H4 (cell line): ENCODE measurements around the gene AGA. TPM values are rescaled to one million over a fixed set of nuclear protein-coding genes. Genes with fewer than 3 reads are reported as not detected.

Source experiments
- DNase-seq: peaks from one replicate; pipeline ENCODE4 v3.0.0-alpha.2; 2015; ENCODE audit warnings: low spot score
- total RNA-seq: library from RNA; depleted of rRNA; stranded (reverse); fragments of >200 nt; shearing (Covaris generic); gene quantifications from 2 replicates; pipeline ENCODE4 v1.2.3, GENCODE V29; 2014; rRNA removed

AGA gene
- total RNA-seq, 1 experiment from 2014 or later = 71.4 TPM

DNA sequence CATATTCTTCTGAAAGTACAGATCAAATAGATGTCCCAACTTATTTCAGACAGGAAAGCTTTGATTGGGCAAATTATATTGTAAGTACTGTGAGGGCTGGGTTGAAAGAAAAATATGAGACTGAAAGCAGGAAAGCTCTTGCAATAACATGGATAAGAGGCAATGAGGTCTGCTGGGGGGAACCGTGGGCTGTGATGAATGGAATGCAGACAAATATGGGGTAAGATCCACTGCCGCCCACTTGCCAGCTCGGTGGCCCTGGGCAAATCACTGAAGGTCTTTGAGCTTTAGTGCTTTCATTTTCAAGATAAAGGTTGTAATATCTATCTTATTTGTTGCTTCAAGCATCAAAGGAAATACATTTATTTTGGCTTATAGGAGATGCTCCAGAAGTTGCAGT, 51.0 kb downstream of the AGA start:
- no peak for DNase-seq

DNA sequence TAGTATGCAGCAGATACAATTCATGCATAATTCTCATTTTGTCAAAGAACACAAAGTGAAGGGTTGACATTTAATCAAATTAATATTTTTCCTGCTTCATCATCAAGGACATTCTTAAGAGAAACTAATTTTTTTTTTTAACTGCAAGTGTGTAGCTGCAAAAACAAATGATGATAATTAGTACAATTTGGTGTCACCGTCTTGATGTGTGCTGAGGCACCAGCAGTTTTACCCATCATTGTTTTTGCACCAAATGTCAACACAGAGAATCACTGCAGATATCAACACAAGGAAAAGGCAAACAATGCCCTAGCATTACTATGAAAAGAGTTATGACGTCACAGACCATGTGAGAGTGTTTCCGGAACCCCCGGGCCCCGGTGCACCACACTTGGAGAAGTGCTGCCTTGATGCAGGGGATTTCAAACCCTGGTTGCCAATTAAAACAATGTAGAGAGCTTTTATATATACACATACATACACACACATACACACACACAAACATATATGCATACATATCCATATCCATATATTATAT, 55.9 kb downstream of the AGA start:
- DNase-seq = no peak

DNA sequence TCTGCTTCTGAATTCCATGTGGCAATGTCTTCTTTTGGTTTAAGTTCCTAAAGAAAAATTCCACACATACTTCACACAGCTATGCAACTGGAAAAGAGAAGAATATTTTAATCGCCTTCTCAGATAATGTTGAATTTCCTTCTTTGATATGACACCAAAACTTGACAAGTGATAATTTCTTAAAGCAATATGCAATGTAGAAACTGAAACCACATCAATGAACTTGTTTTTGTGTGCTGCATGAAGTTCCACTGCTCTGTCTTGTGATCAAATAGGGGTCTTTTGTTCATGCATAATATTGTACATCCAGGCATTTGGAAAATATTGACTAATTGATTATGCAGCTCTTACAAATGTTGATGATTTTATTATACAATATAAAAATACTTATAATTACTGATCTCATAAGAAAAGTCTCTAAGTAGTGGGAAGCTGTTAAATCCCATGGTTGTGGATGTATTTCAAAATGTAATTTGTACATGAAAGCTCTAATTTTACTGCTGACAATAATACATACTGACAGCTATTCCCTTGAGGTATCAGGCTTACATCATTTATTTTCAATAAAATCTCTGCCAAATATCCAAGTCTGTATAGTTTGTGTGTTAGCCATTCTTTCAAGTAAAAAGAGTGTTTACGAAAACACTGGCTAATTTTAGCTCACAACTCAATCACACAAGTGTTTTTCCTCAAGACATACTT, 56.5 kb downstream of the AGA start:
- DNase-seq = no peak

DNA sequence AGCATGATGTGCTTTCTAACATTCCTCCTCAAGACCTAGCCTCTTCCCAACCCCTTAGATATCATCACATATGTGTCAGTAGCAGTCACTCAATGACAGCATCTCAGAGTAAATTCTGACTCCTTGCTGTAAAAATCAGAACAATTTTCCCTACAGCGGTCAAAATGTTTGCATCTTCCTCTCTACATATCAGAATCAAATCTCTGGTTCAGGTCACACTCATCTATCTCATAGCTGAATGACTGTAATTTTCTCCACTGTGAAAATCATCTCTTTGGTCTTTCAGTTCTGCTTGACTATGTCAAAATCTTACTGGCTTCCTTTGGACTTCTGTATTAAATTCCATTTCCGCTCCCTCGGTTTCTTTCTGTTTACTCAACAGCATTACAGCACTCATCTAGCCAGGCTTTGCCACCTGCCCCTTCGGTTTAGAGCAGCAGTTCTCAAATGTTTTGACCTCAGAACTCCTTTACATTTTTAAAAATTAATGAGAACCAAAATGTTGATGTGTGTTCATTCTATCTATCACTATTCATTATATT, 57.3 kb downstream of the AGA start:
- DNase-seq = no peak

DNA sequence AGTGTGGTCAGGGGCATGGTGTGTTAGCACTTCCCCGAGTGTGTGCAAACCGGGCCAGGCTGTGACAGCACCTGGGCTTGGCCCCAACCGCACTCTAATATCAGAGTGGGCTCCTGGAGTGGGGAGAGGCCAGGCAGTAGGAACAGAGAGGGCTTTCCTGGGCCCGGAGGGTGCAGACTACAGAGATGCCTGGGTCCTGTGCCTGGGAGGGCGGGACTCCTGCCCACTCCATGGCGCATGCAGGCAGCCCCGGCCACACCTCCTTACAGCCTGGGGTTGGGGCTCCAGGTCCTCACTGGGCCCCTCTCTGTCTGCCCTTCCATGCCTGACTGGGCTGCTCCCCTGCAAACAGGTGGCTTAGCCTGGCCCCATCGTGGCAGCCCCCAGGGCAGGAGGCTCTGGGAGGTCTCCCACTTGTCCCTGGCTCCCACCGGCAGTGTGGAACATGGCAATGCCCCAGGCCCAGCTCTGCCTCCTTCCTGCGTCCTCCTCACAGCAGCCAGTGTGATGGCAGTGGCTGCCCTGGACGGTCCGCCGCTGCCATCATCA, 60.4 kb downstream of the AGA start:
- DNase-seq = no peak

Other genes with a start within 250 kb of the AGA start
- 21.1 and 23.8 TPM in 2 replicates for gene NEIL3, start 132.6 kb downstream of the AGA start, total RNA-seq